ENCODE measurements around the gene CDSN.
A peak's percentile ranks its signal among the peaks of the same experiment; 100 is the strongest.
"Not testable (repeated sequence)": the region's sequence is repeated elsewhere in the genome, so short reads cannot be mapped to it uniquely, and the experiment has no call there.

Gene CDSN

DNA sequence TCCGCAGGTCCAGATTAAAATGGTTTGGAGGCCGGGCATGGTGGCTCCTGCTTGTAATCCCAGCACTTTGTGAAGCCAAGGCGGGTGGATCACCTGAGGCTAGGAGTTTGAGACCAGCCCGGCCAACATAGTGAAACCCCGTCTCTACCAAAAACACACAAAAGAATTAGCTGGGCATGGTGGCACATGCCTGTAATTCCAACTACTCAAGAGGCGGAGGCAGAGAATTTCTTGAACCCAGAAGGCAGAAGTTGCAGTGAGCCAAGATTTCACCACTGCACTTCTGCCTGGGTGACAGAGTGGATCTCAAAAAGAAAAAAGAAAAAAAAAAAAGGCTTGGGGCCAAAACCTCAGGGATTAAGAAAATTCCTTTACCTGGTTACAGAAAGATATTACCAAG lies 38.4 kb downstream of the CDSN start:
- DNase-seq, result no peak

DNA sequence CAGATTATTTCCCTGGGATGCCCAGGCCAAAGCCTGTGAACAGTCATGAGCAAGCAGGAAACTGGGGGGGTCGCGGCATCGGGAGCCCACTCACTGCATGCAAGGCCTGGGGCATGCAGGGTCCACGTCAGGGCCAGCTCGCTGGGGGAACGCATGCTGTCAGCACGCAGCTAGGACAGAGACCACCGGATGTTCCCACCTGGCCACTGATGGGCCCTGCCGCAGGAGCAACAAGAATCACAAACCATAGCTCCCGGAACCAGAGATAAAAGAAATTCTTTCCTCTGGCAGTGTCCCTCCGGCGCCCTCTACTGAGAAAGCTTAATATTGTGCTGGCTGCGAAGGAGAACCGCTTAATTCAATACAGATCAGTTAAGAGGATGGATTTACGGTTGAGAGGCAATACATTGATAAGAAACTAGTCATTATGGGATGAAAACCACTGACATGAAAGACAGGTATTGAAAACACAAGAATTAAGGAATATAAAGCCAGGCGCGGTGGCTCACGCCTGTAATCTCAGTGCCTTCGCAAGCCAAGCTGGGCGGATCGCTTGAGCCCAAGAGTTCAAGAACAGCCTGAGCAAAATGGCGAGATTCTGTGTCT lies 40.5 kb downstream of the CDSN start:
- peak; percentile 76 for DNase-seq

DNA sequence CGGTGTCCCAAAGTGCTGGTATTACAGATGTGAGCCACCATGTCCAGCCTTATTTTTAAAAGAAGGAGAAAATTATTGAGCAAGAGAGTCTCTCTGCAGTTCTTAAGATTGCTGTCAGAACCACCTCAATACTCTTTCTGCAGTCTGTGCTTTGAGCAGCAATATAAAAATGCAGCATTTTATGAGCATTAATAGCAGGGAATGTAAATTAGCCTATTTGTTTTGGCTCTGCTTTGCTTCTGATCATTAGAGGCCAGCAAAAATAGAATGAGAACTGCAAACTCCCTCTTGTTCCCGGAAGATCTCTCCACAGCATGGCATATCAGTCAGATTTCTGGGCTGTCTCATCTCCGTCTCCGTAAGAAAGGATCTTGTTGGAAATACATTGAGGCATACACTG lies 43.6 kb downstream of the CDSN start:
- no peak for DNase-seq

DNA sequence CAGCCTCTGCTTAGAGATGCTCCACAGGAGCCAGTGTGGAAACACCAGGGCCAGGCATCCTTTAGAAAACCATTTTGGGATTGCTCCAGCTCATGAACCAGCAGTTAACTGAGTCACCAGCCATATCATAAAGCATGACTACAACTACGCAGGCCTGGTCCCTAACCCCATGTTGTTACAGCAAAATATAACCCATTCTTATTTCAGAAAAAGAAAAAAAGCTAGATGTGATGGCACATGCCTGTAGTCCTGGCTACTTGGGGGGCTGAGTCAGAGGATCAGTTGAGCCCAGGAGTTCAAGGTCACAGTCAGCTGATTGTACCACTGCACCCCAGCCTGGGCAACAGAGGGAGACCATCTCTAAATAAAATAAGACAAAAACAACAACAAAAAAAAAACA lies 44.7 kb downstream of the CDSN start:
- no peak for DNase-seq

DNA sequence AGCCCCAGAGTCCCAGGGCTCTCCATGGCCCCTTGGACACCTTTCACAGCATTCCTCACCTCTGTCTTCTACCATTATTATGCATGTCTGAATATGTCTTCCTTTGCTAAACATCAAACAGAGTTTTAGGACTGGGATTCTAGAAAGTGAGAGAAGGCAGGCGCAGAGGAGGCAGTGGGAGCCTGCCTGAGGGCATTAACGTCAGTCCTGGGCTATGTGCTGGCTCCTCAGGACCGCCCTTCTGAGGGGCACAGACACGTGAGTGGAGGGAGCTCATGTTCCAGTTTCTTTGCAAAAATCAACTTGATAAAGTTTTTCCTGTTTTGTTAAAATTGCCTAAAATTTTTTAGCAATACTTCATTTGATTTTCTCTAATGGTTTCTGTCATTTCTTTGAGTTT lies 45.8 kb downstream of the CDSN start:
- no peak for DNase-seq

DNA sequence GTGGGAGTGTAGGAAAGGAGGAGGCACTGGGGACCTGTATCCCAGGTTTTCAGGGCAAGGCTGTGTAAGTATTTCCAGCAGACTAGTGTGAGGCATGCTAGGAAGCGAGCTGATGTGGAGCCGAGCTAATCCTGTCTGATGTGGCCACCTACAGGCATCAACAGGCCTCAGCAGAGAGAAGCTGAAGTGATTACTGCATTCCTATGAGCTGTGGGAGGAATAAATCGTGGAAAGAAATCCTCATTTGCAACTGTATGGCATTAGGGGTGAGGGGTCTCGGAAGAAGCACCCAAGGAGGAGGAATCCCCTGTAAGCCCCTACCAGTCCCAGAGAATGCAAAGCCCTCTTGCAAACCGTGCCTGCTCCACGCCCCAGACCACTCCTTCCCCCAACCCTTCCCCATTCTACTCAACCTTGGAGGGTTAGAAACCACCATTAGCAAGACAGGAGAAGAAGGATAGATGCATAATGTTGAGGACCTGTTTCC lies 49.5 kb downstream of the CDSN start:
- no peak for DNase-seq

DNA sequence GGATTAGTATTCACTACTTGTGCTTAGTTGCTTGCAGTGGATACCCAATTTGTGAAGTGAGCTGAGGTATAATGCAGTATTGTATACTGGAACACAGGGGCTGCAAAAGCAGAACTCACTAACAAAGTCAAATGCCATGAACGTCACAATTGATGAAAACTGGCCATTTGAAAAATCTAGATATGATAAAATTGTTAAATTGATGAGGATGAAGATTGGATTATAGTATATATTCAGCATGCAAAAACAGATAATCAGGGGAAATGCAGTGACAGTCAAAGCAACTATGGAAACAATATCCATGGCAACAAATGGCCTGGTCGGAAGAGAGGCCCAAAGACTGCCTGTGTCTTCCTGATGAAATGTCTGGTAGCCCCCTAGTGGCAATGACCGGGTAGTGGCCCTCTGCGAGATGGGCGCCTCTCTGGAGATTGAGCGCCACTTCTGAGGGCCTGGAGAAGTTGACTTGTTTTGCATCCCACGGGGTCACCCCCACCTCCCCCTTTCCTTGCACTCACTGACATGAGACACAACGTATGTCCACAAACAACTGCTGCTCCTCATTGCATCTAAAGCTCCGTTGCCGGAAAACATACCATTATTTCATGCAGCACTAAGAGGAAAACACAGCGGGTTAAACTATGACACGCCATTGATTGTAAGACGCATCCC lies 51.4 kb downstream of the CDSN start:
- DNase-seq, result peak; percentile 71

DNA sequence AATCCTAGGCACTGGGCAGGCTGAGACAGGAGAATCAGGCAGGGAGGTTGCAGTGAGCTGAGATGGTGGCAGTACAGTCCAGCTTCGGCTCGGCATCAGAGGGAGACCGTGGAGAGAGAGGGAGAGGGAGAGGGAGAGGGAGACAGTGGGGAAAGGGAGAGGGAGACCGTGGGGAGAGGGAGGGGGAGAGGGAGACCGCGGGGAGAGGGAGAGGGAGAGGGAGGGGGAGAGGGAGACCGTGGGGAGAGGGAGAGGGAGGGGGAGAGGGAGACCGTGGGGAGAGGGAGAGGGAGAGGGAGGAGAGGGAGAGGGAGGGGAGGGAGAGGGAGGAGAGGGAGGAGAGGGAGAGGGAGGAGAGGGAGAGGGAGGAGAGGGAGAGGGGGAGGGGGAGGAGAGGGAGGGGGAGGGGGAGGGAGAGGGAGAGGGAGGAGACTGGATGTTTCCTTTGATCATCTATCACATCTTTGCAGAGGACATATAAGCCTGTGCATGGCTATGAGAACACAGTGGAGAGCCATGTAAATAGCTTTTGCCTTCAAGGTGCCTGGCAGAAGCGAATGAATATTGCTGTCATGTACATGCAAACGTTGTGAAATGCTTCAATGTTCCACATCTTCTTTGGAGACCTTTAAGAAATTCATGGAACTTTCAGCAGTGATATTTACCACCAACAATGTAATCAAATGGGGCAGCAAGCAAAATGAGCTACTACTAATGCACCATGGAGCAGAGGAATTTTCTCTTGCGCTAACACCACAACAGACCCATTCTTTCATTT lies 52.2 kb downstream of the CDSN start:
- DNase-seq, result not testable (repeated sequence)

DNA sequence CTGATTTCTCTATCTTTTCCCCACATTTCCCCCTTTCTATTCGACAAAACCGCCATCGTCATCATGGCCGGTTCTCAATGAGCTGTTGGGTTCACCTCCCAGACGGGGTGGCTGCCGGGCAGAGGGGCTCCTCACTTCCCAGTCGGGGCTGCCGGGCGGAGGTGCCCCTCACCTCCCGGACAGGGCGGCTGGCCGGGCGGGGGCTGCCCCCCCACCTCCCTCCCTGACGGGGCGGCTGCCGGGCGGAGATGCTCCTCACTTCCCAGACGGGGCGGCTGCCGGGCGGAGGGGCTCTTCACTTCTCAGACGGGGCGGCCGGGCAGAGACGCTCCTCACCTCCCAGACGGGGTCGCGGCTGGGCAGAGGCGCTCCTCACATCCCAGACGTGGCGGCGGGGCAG lies 53.2 kb downstream of the CDSN start:
- not testable (repeated sequence) for DNase-seq

DNA sequence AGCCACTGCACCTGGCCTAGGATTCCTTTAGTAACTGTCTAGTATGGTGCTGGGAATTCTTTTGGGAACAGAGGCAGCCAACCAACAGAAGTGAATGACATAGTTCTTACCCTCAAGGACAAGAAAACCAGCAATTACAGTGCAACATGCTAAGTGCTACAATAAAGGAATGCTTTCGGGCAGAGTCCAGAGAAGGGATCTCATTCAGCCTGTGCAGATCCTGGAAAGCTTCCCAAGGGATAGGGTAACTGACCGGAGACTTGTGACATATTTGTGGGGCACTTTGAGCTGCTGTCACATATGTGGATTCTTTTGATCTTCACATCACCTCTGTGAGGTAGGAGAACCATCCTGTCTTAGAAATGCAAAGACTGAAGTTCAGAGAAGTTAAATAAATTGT lies 54.7 kb downstream of the CDSN start:
- DNase-seq, result no peak

All from CD4-positive, alpha-beta T cell treated with Interleukin-10 for 1 hour (primary cell).